CD4-positive, alpha-beta memory T cell (primary cell): ENCODE measurements around the gene MPZ. TPM values are rescaled to one million over a fixed set of nuclear protein-coding genes. Genes with fewer than 3 reads are reported as not detected.
"Not testable (repeated sequence)": the region's sequence is repeated elsewhere in the genome, so short reads cannot be mapped to it uniquely, and the experiment has no call there.

ENCODE experiments used
- CTCF ChIA-PET: fragments of 350-600 bp; sonication (Branson Sonifier 250); formaldehyde crosslinking; loops from one replicate; lab custom pipeline; 2021; ENCODE audit warnings: inconsistent platforms; ENCODE audit not compliant: partially characterized antibody; lab: Charles Lee
- POLR2A ChIA-PET: fragments of 350-600 bp; sonication (Branson Sonifier 250); formaldehyde crosslinking; loops from one replicate; lab custom pipeline; 2021; ENCODE audit not compliant: partially characterized antibody; lab: Charles Lee
- DNase-seq, 5 donors: peaks; one replicate each; pipeline versions ENCODE4 v3.0.0 to v3.0.0-alpha.2; 2020 to 2022; ENCODE audit warnings: mixed read lengths in 1 of 5
- H3K27ac ChIP-seq: one replicate; pipeline ENCODE4 v1.7.0; 2013; ENCODE audit warnings: low read depth, low read length
- H3K27me3 ChIP-seq: 2 replicates; pipeline ENCODE4 v1.7.0; 2013; ENCODE audit warnings: mild to moderate bottlenecking, low read length, moderate library complexity; ENCODE audit not compliant: insufficient read depth
- H3K36me3 ChIP-seq: 2 replicates; pipeline ENCODE4 v1.7.0; 2013; ENCODE audit warnings: mild to moderate bottlenecking, low read length, moderate library complexity; ENCODE audit not compliant: insufficient read depth
- H3K4me1 ChIP-seq: 2 replicates; pipeline ENCODE4 v1.7.0; 2013; ENCODE audit warnings: mild to moderate bottlenecking, low read length, moderate library complexity; ENCODE audit not compliant: insufficient read depth
- H3K4me3 ChIP-seq, 2 donors: one replicate each; pipeline ENCODE4 v1.7.0; 2013; ENCODE audit warnings: low read length in 2 of 2, mild to moderate bottlenecking in 1 of 2
- H3K9me3 ChIP-seq, 2 donors: one replicate each; pipeline ENCODE4 v1.7.0; 2013; ENCODE audit warnings: low read length in 2 of 2, control low read depth in 1 of 2; ENCODE audit not compliant: control insufficient read depth in 1 of 2
- H3K27ac Mint-ChIP-seq, 7 donors: one replicate each; pipeline ENCODE4 v1.8.0; 2020 to 2021; ENCODE audit warnings: mixed read lengths in 7 of 7, mild to moderate bottlenecking in 6 of 7, inconsistent platforms in 3 of 7, moderate library complexity in 3 of 7
- H3K27me3 Mint-ChIP-seq, 2 donors: one replicate each; pipeline ENCODE4 v1.8.0; 2020 to 2021; ENCODE audit warnings: mixed read lengths in 2 of 2
- H3K36me3 Mint-ChIP-seq, 2 donors: one replicate each; pipeline ENCODE4 v1.8.0; 2020 to 2021; ENCODE audit warnings: mixed read lengths in 2 of 2, inconsistent platforms in 1 of 2, mild to moderate bottlenecking in 1 of 2
- H3K4me1 Mint-ChIP-seq, 4 donors: one replicate each; pipeline ENCODE4 v1.8.0; 2020 to 2021; ENCODE audit warnings: mixed read lengths in 4 of 4, mild to moderate bottlenecking in 1 of 4
- H3K4me3 Mint-ChIP-seq, 8 donors: one replicate each; pipeline ENCODE4 v1.8.0; 2020 to 2021; ENCODE audit warnings: mixed read lengths in 8 of 8, mild to moderate bottlenecking in 7 of 8, moderate library complexity in 6 of 8, inconsistent platforms in 3 of 8
- H3K9me3 Mint-ChIP-seq, 8 donors: one replicate each; pipeline ENCODE4 v1.8.0; 2020 to 2021; ENCODE audit warnings: mixed read lengths in 8 of 8, mild to moderate bottlenecking in 5 of 8, inconsistent platforms in 3 of 8, moderate library complexity in 1 of 8
- intact Hi-C: fragments of 100-400 bp; cut with micrococcal nuclease; formaldehyde crosslinking; loops from one replicate; pipeline ENCODE4 v1.15.1; 2023
- polyA plus RNA-seq, 2 donors: library from polyadenylated mRNA; unstranded; fragments of 300-500 nt; fragmentation: Illumina TruSeq; gene quantifications; one replicate each; pipeline ENCODE4 v1.2.3, GENCODE V29; 2021
- total RNA-seq, 2 experiments: library from RNA; stranded (reverse); gene quantifications; one replicate each; pipeline ENCODE4 v1.2.3, GENCODE V29; 2021

Gene MPZ
- total and polyA plus RNA-seq, 4 experiments from 2014 or later, result 0.14 to 11.9 (median 11.1) TPM; not detected in 1

GRCh38 chr1:161335796-161336195 is 26.0 kb upstream of the MPZ start:
- Histone ChIP-seq H3K4me1 (no peaks in the 10 kb centered on the region), H3K36me3 (peaks cover 25% of the 10 kb centered on the region), H3K9me3 (no peaks in the 10 kb centered on the region), H3K4me3 (no peak overlapping the region), H3K27ac (no peak overlapping the region), H3K27me3 (no peaks in the 10 kb centered on the region)
- no peak for DNase-seq
- CTCF ChIA-PET, result no interaction called here
- POLR2A ChIA-PET, result no interaction called here
- no peaks in the 10 kb centered on the region for H3K9me3 Mint-ChIP-seq
- H3K27ac Mint-ChIP-seq, result no peak overlapping the region
- no peak overlapping the region for H3K4me3 Mint-ChIP-seq
- peaks cover 57 to 73% of the 10 kb centered on the region in 2 donors for H3K36me3 Mint-ChIP-seq
- H3K4me1 Mint-ChIP-seq, result peaks cover 0 to 7% (median 0%) of the 10 kb centered on the region in 4 donors
- intact Hi-C loops, result no loop called here
- H3K27me3 Mint-ChIP-seq, result no peaks in the 10 kb centered on the region

- CTCF ChIA-PET, result no interaction called here
- Histone ChIP-seq H3K27me3 (no peaks in the 10 kb centered on the region), H3K27ac (no peak overlapping the region), H3K4me1 (no peaks in the 10 kb centered on the region), H3K4me3 (no peak overlapping the region), H3K36me3 (peaks cover 40% of the 10 kb centered on the region), H3K9me3 (no peaks in the 10 kb centered on the region)
- Mint-ChIP-seq H3K4me3 (no peak overlapping the region), H3K27ac (no peak overlapping the region), H3K36me3 (peaks cover 68 to 83% of the 10 kb centered on the region in 2 donors), H3K27me3 (no peaks in the 10 kb centered on the region), H3K9me3 (no peaks in the 10 kb centered on the region), H3K4me1 (peaks cover 0 to 5% (median 0%) of the 10 kb centered on the region in 4 donors)
- intact Hi-C loops, result no loop called here
- DNase-seq, result no peak
- POLR2A ChIA-PET, result interaction anchor here (1.2 kb wide), 1 partner anchor 14 kb away, joined by 3 read pairs; no protein-coding TSS in a partner anchor
These were observed 23.4 kb upstream of the MPZ start for GRCh38 chr1:161333166-161333565.

GRCh38 chr1:161330346-161330745 is 20.6 kb upstream of the MPZ start:
- H3K4me1 ChIP-seq, result no peaks in the 10 kb centered on the region
- intact Hi-C loops, result no loop called here
- peaks cover 36% of the 10 kb centered on the region for H3K36me3 ChIP-seq
- H3K9me3 ChIP-seq, result no peaks in the 10 kb centered on the region
- Mint-ChIP-seq H3K9me3 (no peaks in the 10 kb centered on the region), H3K4me1 (peaks cover 0 to 5% (median 0%) of the 10 kb centered on the region in 4 donors), H3K36me3 (peaks cover 60 to 68% of the 10 kb centered on the region in 2 donors), H3K27me3 (no peaks in the 10 kb centered on the region), H3K27ac (peak overlapping the region in 2 of 7 donors; percentile 35 to 52), H3K4me3 (no peak overlapping the region)
- no peaks in the 10 kb centered on the region for H3K27me3 ChIP-seq
- no peak overlapping the region for H3K4me3 ChIP-seq
- DNase-seq, result no peak
- ChIA-PET POLR2A (no interaction called here), CTCF (interaction anchor here (0.7 kb wide), 1 partner anchor 9 kb away, joined by 3 read pairs; no protein-coding TSS in a partner anchor)
- no peak overlapping the region for H3K27ac ChIP-seq

- Histone ChIP-seq H3K4me3 (no peak overlapping the region), H3K27ac (no peak overlapping the region), H3K36me3 (peaks cover 7% of the 10 kb centered on the region), H3K4me1 (no peaks in the 10 kb centered on the region), H3K9me3 (no peaks in the 10 kb centered on the region), H3K27me3 (no peaks in the 10 kb centered on the region)
- Mint-ChIP-seq H3K36me3 (peaks cover 16 to 35% of the 10 kb centered on the region in 2 donors), H3K4me3 (peak overlapping the region in 1 of 8 donors; percentile 11), H3K4me1 (peaks cover 0 to 12% (median 10%) of the 10 kb centered on the region in 4 donors), H3K27me3 (no peaks in the 10 kb centered on the region), H3K9me3 (no peaks in the 10 kb centered on the region), H3K27ac (peak overlapping the region in 2 of 7 donors; percentile 29 to 72)
- DNase-seq, result peak in 1 of 5 donors; percentile 16
- intact Hi-C loops, result no loop called here
- POLR2A ChIA-PET, result no interaction called here
- CTCF ChIA-PET, result interaction anchor here (0.9 kb wide), 1 partner anchor 58 kb away, joined by 5 read pairs; no protein-coding TSS in a partner anchor
These were observed 14.3 kb upstream of the MPZ start for GRCh38 chr1:161324020-161324419.

- not testable (repeated sequence) for H3K36me3 ChIP-seq, H3K27ac ChIP-seq, H3K4me3 ChIP-seq, H3K27me3 ChIP-seq, H3K27me3 Mint-ChIP-seq, H3K9me3 ChIP-seq, H3K9me3 Mint-ChIP-seq, DNase-seq
- H3K27ac Mint-ChIP-seq, result peak overlapping the region; percentile 70 to 100 (median 99)
- peaks cover 0 to 16% of the 10 kb centered on the region in 2 donors for H3K36me3 Mint-ChIP-seq
- ChIA-PET POLR2A (interaction anchor here (3.1 kb wide), 1 partner anchor 12 kb away, joined by 61 read pairs; no protein-coding TSS in a partner anchor), CTCF (interaction anchor here (2.4 kb wide), 1 partner anchor 10 kb away, joined by 9 read pairs; no protein-coding TSS in a partner anchor)
- intact Hi-C loops, result loop anchor here (2.0 kb wide), 1 partner anchor 89 kb away; the partner anchor contains the start of gene TOMM40L
- peaks cover 18 to 38% (median 24%) of the 10 kb centered on the region in 4 donors for H3K4me1 Mint-ChIP-seq
- H3K4me3 Mint-ChIP-seq, result peak overlapping the region in 7 of 8 donors; percentile 49 to 98 (median 97)
- peaks cover 16% of the 10 kb centered on the region for H3K4me1 ChIP-seq
These were observed 6.3 kb upstream of the MPZ start for GRCh38 chr1:161315841-161316674.

- DNase-seq, result peak; percentile 91 to 94 (median 92)
- Mint-ChIP-seq H3K4me3 (peak within 1 kb of the TSS; percentile 95 to 99 (median 98)), H3K9me3 (no peaks in the 10 kb centered on the region), H3K27me3 (no peaks in the 10 kb centered on the region), H3K4me1 (peaks cover 15 to 38% (median 22%) of the 10 kb centered on the region in 4 donors), H3K36me3 (peaks cover 0 to 12% of the 10 kb centered on the region in 2 donors), H3K27ac (peak within 1 kb of the TSS; percentile 97 to 100 (median 99))
- intact Hi-C loops, result loop anchor here (1.0 to 2.0 kb wide), 2 partner anchors 8 to 88 kb away; partner anchors contain the start of gene TOMM40L
- CTCF ChIA-PET, result interaction anchor here (0.8 to 4.4 kb wide), 13 partner anchors 8 to 149 kb away, joined by 3 to 15 read pairs (median 5); partner anchors contain the start of genes PPOX and TOMM40L
- H3K27me3 ChIP-seq, result no peaks in the 10 kb centered on the region
- peaks cover 16% of the 10 kb centered on the region for H3K4me1 ChIP-seq
- no peaks in the 10 kb centered on the region for H3K9me3 ChIP-seq
- no peaks in the 10 kb centered on the region for H3K36me3 ChIP-seq
- POLR2A ChIA-PET, result interaction anchor here (1.0 to 3.1 kb wide), 17 partner anchors 10 to 268 kb away, joined by 3 to 61 read pairs (median 4); partner anchors contain the start of genes B4GALT3, NDUFS2, TOMM40L and UFC1
- H3K27ac ChIP-seq, result peak within 1 kb of the TSS; percentile 98
- H3K4me3 ChIP-seq, result peak within 1 kb of the TSS; percentile 91 to 94
These were observed 4.6 kb upstream of the MPZ start, which contains the start of gene SDHC for GRCh38 chr1:161314201-161314981. TSS of gene SDHC (plus strand) at chr1:161314381. CDS start at chr1:161314406, 25 bp downstream.
